Measurements from ENCODE around the gene CYP27A1.

GRCh38 chr2:218807626-218808025, 25.7 kb downstream of the CYP27A1 start:
- TF ChIP-seq CTCF (conservative IDR thresholded peaks at IDR 0.05; ENCODE audit: low read length) (no peak), EZH2phosphoT487 (IDR thresholded peaks at IDR 0.05; ENCODE audit: borderline replicate concordance, low read depth, low read length) (no peak)
